Measurements from ENCODE around the gene EIF3L.

DNA sequence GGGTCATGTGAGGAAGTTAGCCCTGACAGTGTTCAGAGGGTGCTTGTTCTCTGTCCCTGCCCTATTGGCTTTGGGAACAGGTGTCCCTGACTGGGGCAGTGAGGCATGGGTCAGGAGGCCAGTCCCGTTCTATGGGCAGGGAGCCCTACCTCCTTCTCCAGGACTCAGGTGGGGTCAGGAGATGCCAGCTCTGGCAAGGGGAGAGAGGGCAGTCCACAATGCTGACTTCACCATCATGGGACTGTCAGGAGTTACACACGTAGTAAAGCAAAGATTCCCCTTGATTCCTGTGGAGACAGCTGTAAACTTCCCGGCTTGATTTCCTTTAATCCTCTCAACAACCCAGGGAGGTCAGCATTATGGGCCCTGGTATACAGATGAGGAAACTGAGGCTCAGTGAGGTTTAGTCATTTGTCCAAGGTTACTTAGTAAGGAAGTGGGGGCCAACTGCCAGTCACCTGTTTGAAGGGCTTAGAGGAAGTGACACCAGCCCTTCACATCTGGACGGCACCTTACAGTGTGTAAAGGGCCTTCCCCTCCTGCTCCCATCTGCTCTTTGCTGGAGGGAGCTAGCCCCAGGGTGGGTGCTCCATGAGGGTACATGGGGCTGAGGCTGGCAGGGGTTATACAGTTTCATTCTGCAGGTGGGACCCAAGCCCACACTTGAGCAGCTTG lies 68.8 kb downstream of the EIF3L start:
- TF ChIP-seq CTCF (IDR thresholded peaks at IDR 0.05) (no peak), POLR2A (IDR thresholded peaks at IDR 0.05) (no peak)
